ENCODE measurements around the gene GLB1L2.
"Not testable (repeated sequence)": the region's sequence is repeated elsewhere in the genome, so short reads cannot be mapped to it uniquely, and the experiment has no call there.

Gene GLB1L2, protein sequence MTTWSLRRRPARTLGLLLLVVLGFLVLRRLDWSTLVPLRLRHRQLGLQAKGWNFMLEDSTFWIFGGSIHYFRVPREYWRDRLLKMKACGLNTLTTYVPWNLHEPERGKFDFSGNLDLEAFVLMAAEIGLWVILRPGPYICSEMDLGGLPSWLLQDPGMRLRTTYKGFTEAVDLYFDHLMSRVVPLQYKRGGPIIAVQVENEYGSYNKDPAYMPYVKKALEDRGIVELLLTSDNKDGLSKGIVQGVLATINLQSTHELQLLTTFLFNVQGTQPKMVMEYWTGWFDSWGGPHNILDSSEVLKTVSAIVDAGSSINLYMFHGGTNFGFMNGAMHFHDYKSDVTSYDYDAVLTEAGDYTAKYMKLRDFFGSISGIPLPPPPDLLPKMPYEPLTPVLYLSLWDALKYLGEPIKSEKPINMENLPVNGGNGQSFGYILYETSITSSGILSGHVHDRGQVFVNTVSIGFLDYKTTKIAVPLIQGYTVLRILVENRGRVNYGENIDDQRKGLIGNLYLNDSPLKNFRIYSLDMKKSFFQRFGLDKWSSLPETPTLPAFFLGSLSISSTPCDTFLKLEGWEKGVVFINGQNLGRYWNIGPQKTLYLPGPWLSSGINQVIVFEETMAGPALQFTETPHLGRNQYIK
- long read RNA-seq, donor 1, partial matches to known transcripts = 0 of 3 reads
- long read RNA-seq, donor 1, other reads (novel, unspliced or antisense) = 0 of 3 reads
- long read RNA-seq, donor 2, partial matches to known transcripts = 0 of 3 reads
- long read RNA-seq, donor 2, other reads (novel, unspliced or antisense) = 0 of 3 reads
- long read RNA-seq, donor 3, partial matches to known transcripts = 0 of 1 reads
- long read RNA-seq, donor 3, other reads (novel, unspliced or antisense) = 0 of 1 reads
- long read RNA-seq, donor 4, partial matches to known transcripts = 0 of 2 reads
- long read RNA-seq, donor 4, other reads (novel, unspliced or antisense) = 0 of 2 reads
- long read RNA-seq, donor 5, partial matches to known transcripts = 5 of 9 reads
- long read RNA-seq, donor 5, other reads (novel, unspliced or antisense) = 0 of 9 reads
- long read RNA-seq, donor 6, partial matches to known transcripts = 0 of 4 reads
- long read RNA-seq, donor 6, other reads (novel, unspliced or antisense) = 0 of 4 reads
- long read RNA-seq, donor 7, partial matches to known transcripts = 0 of 1 reads
- long read RNA-seq, donor 7, other reads (novel, unspliced or antisense) = 0 of 1 reads
- long read RNA-seq, donor 8, partial matches to known transcripts = 0 of 1 reads
- long read RNA-seq, donor 8, other reads (novel, unspliced or antisense) = 0 of 1 reads

DNA sequence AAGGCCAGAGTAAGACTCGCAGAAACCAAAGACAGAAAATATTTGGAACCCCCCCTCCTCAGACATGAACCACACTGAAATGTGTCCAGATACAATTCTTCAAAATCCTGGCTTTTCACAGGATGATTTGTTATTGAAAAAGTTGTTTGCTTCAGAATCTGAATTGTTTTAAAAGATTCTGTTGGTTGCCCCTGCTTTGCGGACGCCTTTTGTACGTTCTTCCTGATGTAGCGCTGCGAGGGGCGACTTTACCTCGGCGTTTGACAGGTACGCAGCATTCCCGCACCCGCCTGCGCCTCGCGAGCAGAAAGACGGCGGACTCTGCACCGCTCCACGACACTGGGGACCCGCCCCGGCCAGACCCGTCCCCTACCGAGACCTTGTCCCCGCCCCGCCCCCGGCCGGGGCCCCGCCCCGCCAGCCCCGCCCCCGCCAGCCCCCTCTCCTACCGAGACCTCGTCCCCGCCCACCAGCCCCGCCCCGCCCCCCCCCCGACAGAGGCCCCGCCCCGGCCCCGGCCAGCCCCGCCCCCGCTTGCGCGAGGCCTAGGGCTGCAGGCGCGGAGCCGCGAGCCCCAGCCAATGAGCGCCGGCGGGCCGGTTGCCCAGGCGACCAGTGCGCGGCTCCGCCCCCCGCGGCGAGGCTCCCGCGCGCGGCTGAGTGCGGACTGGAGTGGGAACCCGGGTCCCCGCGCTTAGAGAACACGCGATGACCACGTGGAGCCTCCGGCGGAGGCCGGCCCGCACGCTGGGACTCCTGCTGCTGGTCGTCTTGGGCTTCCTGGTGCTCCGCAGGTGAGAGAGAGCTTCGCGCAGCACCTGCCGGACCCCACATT, at the start of gene GLB1L2:
TSS of gene GLB1L2 (plus strand) at position 635 of the 835 bp plus-strand sequence. CDS start at position 709, 74 bp downstream.
- peak; percentile 90 for DNase-seq

DNA sequence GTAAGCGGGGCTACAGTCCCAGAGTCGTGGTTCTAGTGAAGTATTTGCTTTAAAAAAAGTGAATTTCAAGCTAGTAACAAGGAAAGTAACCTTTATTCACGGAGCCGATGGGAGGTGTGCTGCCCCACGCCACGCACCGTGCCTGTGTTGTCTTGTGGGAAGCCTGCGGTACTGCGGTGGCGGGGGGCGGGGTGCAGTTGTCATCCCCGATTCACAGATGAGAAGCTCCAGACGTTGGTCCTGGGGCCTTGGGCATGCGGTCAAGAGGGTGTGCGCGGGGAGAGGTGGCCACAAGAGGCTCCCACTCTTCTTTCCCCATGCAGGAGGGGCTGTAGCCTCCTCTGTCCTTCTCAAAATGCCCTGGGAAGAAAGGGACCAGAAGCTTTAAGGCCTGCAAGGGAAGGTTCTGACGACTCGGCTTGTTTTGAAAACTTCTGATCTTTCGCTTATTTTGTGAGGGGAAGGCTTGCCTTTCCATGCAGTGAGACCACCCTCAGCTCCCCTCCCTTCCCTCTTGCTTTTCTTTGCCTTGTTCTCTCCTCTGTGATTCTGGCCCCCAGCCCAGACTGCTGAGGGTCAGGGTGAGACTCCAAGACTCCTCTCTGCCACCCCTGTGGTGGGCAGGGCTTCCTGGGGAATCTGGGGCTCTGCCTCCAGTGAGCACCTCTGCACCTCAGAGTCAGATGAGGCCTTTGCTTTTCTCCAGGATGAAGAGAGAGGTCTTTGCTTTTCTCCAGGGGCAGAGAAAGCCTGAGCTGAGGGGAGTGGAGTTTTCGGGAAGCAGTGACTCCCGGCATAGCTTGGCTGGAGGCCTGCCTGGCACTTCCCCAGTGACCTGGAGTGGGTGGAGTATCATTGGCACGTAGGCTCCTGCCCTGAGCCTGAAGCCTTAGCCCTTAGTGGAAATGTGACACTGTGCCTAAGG, 49.4 kb upstream of the GLB1L2 start:
- no peak for DNase-seq

DNA sequence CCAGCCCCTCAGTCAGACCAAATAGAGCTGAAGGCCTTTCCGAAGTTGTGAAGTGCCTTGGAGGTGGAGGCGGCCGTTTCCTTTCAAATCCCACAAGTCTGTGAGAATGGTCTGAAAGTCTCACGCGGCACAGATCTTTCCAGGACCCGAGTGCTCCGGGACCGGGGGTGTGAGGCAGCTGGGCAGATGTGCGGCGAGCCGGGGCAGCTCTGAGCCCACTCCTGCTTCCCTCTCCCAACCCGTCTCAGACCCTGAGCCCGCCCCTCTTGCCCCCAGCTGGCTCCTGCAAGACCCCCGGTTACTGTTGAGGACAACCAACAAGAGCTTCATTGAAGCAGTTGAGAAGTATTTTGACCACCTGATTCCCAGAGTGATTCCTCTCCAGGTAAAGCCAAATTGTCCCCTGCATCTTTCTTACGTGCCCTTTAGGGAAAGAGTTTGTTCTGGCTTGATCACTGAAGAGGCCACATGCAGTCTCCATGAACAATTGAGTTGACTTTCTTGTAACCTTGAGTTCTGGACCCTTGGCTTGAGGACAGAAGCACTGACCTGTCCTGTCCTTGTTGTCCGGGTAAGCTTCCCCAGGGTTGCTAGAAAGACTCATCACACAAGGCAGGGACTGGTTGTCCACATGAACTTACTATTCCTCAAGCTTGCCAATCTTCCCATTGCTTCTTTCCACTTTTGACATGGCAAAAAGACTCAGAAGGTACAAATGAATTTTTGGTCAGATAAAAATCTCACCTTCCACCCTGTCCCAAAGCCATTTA, 48.1 kb upstream of the GLB1L2 start:
- DNase-seq = no peak

DNA sequence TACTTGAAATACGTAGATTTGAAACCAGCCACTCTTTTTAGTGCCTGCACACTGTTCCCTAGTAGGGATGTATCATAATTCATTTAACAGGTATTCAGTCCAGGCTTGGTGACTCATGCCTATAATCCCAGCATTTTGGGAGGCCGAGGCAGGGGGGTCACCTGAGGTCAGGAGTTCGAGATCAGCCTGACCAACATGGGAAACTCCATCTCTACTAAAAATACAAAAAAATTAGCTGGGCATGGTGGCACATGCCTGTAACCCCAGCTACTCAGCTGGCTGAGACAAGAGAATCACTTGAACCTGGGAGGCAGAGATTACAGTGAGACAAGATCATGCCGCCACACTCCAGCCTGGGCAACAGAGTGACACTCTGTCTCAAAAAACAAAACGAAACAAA, 47.4 kb upstream of the GLB1L2 start:
- DNase-seq = not testable (repeated sequence)

DNA sequence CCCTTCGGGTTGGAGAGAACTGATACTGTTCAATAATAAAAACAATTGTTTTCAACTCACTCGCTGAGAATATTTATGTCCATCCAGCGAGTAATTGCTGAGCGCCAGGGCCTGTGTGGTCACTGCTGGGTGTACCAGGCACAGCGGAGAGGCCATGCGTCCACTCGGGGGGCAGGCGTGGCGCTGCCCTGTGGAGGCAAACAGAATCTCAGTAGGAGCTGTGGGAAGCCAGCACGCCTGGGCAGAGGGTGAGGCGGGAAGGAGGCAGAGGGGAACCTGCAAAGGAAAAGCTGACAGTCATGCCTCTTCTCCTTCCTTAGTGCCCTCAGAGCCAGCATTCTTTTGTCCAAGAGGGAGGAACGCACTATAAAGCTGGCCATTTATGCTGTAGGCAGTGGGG, 44.2 kb upstream of the GLB1L2 start:
- no peak for DNase-seq

DNA sequence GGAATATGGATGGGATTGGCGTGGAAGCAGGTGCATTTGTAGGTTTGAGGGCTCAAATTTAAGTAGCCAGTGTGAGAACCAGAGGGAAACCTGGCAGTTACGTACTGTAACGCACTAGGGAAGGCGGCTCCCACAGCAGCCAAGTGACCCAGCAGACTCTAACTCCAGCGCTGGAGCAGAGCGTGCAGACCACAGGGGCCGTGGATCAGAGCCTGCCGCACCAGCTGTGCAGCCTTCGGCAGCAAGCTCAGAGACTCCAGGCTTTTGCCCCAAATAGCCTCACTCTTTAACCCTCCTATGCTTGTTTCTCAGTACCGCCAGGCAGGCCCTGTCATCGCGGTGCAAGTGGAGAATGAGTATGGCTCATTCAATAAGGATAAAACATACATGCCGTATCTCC, 43.3 kb upstream of the GLB1L2 start:
- DNase-seq = no peak

DNA sequence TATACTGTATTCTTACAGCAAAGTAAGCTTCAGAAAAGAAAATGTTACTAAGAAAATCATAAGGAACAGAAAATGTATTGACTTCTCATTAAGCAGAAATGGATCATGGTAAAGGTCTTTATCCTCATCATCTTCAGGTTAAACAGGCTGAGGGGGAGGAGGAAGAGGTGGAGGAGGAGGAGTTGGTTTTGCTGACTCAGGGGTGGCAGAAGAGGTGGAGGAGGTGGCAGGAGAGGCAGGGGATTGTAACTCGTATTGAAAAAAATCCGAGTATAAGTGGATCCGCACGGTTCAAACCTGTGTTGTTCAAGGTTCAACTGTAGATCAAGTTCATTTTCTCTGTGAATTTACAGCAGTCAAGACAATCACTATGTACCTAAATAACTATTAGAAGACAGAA, 42.6 kb upstream of the GLB1L2 start:
- no peak for DNase-seq

DNA sequence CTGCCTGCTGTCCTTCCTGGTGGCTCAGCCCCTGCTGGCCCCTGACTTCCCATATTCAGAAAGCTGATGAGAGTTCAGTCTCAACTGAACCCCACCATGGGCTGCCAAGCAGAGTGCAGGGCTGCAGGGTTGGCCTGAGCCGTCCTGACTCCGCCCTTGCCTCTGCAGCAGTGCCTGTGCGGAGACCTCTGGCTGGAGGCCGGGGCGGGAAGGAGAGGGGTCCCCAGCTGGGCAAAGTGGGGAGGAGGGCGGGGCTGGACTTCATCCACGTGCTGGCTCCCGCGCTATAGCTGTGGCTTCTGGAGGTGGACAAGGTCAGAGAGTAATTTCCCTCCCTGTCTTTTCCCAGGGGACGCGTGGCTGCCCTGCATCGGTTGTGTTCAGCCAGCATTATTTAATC, 42.0 kb upstream of the GLB1L2 start:
- no peak for DNase-seq

DNA sequence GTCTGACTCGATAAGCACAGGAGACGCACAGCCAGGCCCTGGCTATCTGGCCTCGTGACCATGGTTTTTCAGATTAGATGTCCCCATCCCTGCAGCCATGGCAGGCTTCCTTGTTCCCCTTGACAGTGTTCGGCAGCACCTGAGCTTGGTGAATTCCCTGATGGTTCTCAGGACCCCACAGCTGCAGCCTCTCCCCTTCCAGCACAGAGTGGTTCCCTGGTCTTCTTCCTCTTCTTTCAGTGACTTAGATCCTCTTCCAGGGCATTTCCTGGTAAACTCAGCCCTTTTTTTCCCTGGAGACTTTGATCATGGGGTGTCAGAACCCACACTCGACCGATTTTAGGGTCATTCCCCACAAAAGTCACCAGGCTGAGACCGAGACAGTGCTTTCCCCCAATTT, 41.1 kb upstream of the GLB1L2 start:
- no peak for DNase-seq

DNA sequence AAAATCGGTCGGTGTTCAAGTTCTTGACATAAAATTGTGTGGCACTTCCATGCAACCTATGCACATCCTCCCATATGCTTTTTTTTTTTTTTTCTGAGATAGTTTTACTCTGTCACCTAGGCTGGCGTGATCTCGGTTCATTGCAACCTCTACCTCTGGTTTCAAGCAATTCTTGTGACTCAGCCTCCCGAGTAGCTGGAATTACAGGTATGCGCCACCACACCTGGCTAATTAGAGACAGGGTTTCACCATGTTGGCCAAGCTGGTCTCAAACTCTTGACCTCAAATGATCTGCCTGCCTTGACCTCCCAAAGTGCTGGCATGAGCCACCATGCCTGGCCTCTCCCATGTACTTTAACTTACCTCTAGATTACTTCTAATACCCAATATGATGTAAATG, 40.6 kb upstream of the GLB1L2 start:
- no peak for DNase-seq

DNA sequence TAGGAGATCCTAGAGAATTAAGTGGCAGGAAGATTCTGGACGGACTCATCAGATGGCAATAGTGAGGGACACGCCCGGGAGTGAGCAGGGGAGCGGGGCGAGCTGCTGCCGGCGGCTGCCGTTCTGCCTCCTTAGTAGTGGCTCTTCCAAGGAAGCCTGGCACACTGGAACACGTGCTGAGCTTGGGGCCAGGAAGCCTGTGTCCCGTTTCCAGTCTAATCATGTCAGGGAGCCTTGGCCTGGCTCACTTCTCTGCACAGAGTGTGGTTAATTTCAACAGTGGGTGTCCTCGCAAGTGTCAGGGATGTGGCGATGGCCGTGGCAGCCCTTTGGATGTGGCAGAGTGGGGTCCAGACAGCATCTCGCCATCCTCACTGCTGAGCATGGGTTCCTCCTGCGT, 39.1 kb upstream of the GLB1L2 start:
- no peak for DNase-seq

DNA sequence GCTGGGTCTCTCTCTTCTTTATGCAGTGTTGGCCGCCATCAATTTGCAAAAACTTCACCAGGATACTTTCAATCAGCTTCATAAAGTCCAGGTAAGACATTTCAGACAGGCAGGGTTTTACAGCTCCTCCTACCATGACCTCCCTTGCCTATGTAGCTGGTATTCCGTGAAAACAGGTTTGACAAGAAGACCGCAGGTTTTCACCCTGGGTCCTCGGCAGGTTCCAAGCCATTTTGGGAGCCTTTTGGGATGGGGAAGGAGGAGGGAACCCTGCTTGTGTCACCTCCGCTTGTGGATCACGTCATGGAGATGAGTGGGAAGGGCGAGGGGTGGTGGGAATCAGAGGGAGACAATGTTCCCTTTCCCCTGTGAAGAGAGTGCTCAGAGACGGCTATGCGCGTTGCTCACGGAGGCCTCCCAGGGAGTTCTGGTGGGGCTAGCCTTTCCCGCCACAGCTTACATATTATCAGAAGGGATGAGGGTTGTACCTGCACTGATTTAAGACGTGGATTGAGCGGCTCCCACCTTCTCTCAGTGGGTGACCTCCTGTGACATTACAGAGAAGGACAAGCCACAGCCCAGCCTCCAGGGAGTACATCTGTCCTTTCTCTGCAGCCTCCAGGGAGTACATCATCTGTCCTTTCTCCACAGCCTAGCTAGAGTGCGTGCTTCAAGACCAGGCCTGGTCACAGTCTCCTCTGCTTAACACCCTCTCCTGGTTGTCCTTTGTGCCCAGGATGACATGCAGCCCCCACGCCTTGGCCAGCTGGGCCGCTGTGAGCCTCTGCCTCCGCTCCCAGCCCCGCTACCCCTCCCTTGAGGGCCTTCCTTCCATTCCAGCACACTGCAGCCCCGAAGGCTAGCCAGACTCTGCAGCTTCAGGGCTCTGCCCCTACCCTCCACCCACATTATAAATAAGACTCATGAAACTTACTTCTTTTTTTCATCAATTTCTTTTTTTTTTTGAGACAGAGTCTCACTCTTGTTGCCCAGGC, 38.4 kb upstream of the GLB1L2 start:
- no peak for DNase-seq

DNA sequence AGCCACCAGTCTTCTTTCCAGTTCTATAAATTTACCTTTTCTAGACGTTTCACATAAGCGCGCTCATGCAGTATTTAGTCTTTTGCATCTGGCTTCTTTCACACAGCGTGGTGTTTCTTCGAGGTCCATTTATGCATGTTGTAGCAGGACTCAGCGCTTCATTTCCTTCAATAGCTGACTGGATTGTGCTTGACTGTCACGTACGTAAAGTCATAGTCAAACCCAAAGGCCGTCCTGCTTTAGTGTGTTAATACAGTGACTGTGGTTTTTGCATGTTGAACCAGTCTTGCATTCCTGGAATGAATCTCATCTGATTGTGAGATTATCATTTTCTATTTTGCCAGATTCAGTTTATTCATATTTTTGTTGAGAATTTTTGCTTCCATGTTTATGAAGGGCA, 37.1 kb upstream of the GLB1L2 start:
- no peak for DNase-seq

DNA sequence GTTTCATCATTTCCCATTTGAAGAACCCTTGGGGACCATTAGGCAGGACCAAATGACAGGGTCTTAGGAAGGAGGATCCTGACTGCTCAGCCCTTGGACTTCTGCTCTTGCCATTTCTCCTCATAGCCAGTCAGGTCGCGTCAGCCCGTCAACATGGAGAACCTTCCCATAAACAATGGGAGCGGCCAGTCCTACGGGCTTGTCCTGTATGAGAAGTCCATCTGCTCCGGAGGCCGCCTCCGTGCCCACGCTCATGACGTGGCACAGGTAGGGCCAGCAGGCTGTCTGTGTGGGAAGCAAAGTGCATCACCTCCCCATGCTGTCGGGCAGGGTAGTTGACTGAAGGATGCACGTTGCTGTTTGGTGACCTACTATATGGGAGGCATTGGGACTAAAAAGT, 19.6 kb upstream of the GLB1L2 start:
- DNase-seq = no peak

DNA sequence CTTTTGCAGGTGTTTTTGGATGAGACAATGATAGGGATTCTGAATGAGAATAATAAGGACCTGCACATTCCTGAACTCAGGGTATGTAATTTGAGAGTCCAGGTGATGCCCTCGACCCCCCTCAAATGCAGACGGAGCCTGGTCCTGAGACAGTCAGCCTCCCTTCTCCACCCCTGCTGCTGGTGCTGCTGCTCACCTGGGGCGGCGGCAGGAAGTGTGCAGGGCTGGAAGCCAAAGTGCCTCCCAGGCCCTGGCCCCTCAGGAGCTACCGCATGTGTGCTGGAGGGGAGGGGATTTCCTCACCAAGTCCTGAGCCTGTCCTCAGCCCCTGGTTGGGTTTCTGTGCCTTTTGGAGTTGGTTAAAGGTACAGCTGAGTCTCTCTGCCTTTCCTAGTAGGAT, 19.0 kb upstream of the GLB1L2 start:
- DNase-seq = no peak

DNA sequence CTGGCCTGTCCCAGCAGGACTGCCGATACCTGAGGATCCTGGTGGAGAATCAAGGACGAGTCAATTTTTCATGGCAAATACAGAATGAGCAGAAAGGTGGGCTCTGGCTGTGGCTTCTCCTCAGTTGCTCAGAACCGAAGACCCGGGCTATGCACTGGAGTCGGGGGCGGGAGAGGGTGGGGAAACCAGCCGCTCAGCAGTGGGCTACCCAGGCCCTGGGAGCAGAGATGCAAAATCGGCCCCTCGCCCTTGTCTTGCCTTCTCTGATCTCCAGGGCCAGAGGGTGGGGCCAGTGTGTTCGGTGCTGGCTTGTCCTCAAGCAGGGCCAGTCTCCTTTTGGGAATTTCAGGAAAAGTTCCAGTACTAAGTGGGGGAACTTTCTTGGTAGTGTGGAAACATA, 18.4 kb upstream of the GLB1L2 start:
- DNase-seq = no peak

DNA sequence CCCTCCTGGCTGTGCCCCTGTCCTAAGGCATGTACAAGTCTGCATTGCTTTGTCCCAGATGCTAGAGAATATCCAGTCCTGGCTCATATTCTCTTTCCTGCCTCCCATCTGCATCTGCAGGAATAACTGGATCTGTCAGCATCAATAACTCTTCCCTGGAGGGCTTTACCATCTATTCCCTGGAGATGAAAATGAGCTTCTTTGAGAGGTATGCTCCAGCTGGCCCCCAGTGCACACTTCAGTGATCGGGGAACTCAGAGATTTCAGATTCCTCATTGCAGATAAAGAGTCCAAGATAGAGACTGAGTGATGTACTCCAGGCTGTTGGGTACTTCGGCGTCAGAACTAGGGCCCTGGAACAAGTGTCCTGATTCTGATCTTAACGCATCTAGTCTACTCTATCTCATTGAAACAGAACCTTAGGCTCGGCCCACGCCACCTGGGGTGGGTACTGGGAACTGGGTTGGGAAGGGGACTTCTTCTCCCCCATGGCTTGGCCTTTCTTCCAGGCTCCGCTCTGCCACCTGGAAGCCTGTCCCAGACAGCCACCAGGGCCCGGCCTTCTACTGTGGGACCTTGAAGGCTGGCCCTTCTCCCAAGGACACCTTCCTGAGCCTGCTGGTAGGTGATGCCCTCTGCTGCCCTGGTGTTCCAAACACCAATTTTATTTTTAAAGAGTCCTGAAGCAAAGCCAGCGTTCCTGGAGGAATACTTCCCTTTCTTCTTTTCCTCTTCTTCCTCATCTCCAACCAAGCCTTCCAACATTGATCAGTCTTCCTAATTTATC, 17.8 kb upstream of the GLB1L2 start:
- no peak for DNase-seq

DNA sequence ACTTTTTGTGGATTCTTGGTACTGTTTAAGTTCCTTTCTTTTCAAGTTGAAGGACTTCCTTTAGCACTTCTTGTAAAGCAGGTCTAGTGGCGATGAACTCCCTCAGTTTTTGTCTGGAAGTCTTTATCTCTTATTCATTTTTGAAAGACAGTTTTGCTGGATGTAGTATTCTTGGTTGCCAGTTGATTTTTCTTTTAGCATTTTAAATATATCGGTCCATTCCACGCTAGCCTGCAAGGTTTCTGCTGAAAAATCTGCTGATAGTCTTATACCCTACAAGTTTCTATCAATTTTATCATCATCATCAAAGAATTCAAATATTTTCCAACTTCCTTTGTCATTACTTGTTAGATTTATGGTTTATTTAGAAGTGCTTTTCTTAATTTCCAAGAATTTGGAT, 14.7 kb upstream of the GLB1L2 start:
- no peak for DNase-seq
